ENCODE measurements around the gene AHSG.

- TF ChIP-seq CTCF (IDR thresholded peaks at IDR 0.05 in 4 of 5, conservative IDR thresholded peaks at IDR 0.05 in 1 of 5): no peak
- TF ChIP-seq POLR2A (IDR thresholded peaks at IDR 0.05): no peak
Measured at GRCh38 chr3:186664119-186664495, 51.2 kb downstream of the AHSG start.

Data from gastrocnemius medialis (tissue), 4 donors.